Measurements from ENCODE around the gene TCTN2.

GRCh38 chr12:123670882-123671728 lies at the start of gene TCTN2:
- TF ChIP-seq CTCF (IDR thresholded peaks at IDR 0.05; ENCODE audit: control extremely low read depth in 1 of 3, insufficient read depth in 1 of 3, low read depth in 1 of 3, low read length in 3 of 3): no peak
- TF ChIP-seq POLR2A (IDR thresholded peaks at IDR 0.05; ENCODE audit: control extremely low read depth in 1 of 2, low read depth in 2 of 2, low read length in 2 of 2): peak in 1 of 2 experiments; percentile 47; a peak in 1 of 3 replicates

Measured in H1 (cell line).